Sigmoid colon (tissue), 4 donors: ENCODE data around the gene FSTL5.

Source experiments
- CTCF ChIP-seq, 4 experiments: fragments of 450-650 bp in 3 of 4; fragments of 200-600 bp in 1 of 4; IDR thresholded peaks; one replicate each; pipeline ENCODE4 v1.5.1; 2016 to 2019; ENCODE audit warnings: antibody characterized with exemption in 4 of 4, mild to moderate bottlenecking in 3 of 4, moderate library complexity in 2 of 4
- POLR2A ChIP-seq, 2 donors: fragments of 450-650 bp; IDR thresholded peaks; one replicate each; pipeline ENCODE4 v1.6.1; 2016; ENCODE audit warnings: antibody characterized with exemption in 2 of 2, mild to moderate bottlenecking in 2 of 2, moderate library complexity in 2 of 2
- POLR2AphosphoS5 ChIP-seq, 4 donors: sonication (generic); formaldehyde crosslinking; IDR thresholded peaks; one replicate each; pipeline ENCODE4 v1.6.1; 2017; ENCODE audit warnings: antibody characterized with exemption in 4 of 4

- no peak for TF ChIP-seq CTCF (IDR thresholded peaks at IDR 0.05)
- no peak for TF ChIP-seq POLR2A (IDR thresholded peaks at IDR 0.05)
- no peak for TF ChIP-seq POLR2AphosphoS5 (IDR thresholded peaks at IDR 0.05)
Measured at GRCh38 chr4:161419822-161420221, 744.0 kb downstream of the FSTL5 start.
